Fibroblast of skin of left biceps (primary cell): Measurements from ENCODE around the gene SEC31A.

Experiments used
- DNase-seq, 2 experiments: peaks; one replicate each; pipeline ENCODE4 v3.0.0-alpha.2; 2013; ENCODE audit warnings: low read depth in 2 of 2

SEC31A gene

DNA sequence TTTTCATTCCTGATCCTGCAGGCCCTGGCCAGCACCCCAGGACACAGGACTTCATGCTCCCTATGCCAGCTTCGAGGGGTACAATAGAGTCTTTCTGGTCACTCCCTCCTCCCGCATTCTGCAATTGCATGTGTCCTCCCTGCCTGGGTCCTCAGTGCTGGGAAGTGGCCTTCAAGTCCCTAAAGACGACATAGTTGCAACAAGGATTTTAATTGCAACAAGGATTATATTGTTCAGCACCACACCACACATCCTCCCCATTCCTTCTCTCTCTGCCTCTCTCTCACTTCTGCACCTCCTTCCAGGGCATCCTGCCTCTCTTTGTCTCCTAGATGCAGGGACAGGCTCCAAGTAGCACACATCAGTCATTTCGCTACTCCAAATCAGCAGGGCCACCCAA lies 117.9 kb downstream of the SEC31A start:
- no peak for DNase-seq

DNA sequence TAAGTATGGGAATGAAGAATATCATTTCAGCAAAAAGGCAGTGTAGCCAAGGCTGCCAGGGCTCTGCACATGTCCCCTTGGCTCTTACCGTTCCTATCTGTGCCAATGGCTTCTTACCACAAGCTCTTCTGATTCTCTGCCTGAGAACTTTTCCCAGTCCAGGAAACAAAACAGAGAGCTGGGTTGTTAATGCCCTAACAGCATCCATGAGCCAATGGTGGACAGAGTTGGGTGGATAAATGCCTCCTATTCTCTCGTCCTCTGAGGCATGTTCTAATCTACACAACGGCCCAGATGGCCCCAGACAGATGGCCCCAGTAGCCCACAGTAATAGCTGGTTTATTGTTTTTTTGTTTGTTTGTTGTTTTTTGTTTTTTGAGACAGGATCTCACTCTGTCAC lies 120.3 kb downstream of the SEC31A start:
- no peak for DNase-seq
